Measurements from ENCODE around the gene SHISAL2A.

The SHISAL2A gene

GRCh38 chr1:52662645-52663313, 29.8 kb downstream of the SHISAL2A start:
- peak; percentile 37 to 72 for DNase-seq

DNA sequence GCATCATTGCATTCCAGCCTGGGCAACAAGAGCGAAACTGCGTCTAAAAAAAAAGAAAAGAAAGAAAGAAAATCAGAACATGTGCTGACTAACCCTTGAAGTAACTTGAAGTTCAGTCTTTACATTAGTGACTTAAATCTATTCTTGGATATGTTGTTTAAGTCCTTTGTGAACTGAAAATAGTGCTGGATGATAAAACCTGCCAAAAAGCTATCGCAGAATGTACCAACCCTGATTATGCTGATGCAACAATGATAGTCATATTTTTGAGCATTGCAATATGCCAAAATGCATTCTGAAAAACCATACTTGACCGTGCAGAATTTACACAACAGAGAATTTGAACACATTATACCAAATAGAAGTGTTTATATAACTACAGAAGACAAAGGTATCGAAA, 30.7 kb downstream of the SHISAL2A start:
- no peak for DNase-seq

- no peak for DNase-seq
These were observed 32.3 kb downstream of the SHISAL2A start for GRCh38 chr1:52665006-52665941.

DNA sequence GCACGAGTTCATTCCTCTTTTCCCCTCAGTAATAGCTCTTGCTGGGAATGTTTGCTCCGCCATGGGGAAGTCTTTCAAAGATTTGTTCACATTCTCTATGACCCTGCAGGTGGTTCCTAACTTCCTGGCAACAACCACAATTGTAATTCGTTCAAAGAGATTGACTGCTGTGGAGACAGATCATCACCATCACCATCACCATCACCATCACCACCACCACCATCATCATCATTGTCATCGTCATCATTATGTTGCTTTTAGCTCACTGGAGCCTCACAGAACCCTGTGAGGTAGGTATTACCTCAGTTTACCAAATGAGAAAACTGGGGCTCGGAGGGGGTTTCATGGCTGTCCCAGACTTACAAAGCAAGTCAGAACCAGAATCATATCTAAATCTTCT, 34.3 kb downstream of the SHISAL2A start:
- no peak for DNase-seq

- DNase-seq = no peak
These were observed 35.0 kb downstream of the SHISAL2A start for GRCh38 chr1:52667984-52668383.

DNA sequence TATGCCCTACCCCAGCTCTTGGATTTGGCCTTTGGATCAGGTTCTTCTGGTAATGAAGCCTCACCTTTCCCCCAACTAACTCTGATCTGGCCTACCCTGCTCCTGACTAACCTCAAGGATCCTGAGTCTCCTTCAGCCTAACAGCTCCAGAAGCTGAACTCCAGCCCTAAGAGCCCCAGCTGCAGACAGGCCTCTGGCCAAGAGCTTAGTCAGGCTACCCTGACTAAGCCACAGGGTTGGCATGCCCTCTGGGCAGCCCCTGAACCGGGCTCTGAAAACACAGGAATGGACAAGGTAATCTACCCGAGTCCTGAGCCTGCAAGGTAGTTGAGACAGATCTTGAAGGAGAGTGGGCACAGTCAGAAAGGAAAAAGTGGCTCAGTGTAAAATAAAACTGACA, 35.7 kb downstream of the SHISAL2A start:
- DNase-seq = no peak

- DNase-seq = no peak
These were observed 36.7 kb downstream of the SHISAL2A start for GRCh38 chr1:52669696-52670095.

GRCh38 chr1:52670604-52671003, 37.6 kb downstream of the SHISAL2A start:
- DNase-seq = no peak

DNA sequence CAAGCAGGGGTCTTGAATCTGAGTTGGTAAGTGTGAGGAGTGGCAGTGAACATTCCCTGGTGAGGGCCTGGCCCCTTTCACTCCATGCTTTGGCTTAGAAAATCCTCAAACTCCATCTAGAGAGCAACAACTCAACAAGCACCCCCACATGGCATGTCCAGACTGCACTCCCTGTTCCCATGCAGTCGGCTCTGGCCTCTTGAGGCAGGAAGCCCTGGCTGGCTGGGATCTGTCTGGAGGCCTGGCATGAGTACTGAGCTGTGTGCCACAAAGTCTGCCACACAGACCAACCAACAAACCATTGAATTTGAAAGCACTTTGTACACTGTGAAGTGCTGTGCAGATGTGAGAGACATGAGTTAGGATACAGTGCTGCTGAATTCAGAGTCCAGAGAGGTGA, 40.0 kb downstream of the SHISAL2A start:
- no peak for DNase-seq

GRCh38 chr1:52673513-52673912, 40.5 kb downstream of the SHISAL2A start:
- no peak for DNase-seq

DNA sequence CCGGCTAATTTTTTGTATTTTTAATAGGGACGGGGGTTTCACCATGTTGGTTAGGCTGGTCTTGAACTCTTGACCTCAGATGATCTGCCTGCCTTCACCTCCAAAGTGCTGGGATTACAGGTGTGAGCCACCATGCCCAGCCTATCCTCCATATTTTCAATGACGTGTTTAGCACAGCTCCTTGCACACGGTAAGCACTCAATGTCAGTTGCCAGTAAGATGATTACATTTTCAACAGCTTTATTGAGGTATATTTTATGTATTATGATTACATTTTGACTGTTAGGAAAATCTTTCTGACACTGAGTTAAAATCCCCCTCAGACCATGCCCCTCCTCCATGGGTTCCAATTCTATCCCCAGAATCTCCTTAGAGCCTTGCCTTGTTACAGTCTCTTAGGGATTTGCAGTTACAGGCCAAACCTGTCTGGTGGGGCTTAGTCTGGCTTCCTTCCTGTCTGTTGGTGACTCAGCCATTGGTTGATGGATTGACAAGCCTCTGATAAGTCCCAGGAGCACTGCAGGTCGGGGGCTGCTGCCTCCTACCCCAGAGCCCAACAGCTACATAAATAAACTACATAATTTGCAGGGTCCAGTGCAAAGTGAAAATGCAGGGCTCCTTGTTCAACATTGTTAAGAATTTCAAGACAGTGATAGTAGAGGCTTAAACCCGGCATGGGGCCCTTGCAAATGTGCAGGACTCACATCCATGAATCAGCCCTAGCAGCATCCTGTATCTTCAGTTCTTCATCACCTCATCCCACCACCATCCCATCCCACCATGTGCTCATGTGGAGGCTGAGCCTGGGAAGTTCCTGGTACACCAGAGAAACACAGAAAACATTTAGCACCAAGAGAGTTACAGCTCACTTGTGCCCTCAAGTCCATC, 41.8 kb downstream of the SHISAL2A start:
- no peak for DNase-seq

GRCh38 chr1:52676249-52676903, 43.4 kb downstream of the SHISAL2A start:
- DNase-seq = no peak

DNA sequence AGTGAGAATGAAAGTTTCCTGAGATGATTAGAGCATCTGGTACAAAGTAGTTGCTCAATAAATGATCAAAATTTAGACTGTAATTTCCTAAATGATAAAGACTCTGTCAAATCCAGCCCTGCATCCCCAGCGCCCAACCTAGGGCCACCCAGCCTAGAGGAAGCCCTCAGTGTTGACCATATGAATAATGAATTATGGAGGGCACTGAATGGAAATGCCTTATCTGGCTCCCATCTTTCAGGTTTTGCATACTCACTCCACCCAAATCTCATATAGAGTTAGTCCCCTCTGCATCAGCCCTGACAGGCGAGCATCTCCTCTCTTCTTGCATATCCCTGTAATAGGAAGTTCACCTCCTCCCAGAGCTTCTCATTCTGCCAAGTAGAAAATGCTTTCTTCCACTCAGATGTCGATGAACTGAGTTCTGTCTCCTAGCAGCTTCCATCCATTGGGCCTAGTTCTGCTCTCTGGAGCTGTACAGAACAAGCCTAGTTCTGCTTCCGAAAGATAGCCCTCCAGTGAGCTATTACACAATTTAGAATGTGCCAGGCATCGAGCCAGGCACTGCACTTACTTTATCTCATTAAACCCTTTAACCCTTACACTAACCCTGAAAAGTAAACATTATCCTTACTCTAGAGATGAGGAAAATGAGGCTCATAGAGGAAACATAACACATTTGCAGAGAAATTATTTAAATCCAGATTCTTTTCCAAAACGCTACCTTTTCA, 44.3 kb downstream of the SHISAL2A start:
- no peak for DNase-seq

GRCh38 chr1:52679048-52679447, 46.1 kb downstream of the SHISAL2A start:
- no peak for DNase-seq

- no peak for DNase-seq
These were observed 46.5 kb downstream of the SHISAL2A start for GRCh38 chr1:52679498-52679897.

- no peak for DNase-seq
These were observed 47.4 kb downstream of the SHISAL2A start for GRCh38 chr1:52680353-52680752.

GRCh38 chr1:52681136-52681535, 48.2 kb downstream of the SHISAL2A start:
- DNase-seq = no peak

DNA sequence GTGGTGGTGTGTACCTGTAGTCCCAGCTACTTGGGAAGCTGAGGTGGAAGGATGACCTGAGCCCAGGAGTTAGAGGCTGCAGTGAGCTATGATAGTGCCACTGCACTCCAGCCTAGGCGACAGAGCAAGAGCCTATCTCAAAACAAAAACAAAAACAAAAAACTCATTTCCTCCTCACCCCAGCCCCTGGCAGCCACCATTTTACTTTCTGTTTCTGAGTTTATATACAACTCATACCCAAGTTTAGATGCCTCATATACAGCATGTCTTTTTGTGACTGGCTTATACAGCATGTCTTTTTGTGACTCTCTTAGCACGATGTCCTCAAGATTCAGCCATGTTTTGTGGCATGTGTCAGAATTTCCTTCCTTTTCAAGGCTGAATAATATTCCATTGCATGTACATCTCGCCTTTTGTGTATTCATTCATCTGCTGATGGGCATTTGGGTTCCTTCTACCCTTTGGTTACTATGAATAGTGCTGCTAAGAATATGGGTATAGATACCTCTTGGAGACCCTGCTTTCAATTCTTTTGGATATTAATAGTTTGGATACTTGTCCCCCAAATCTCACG, 50.5 kb downstream of the SHISAL2A start:
- DNase-seq = no peak

- no peak for DNase-seq
These were observed 51.6 kb downstream of the SHISAL2A start for GRCh38 chr1:52684545-52684944.

GRCh38 chr1:52686261-52686751, 53.3 kb downstream of the SHISAL2A start:
- peak; percentile 42 to 51 for DNase-seq

DNA sequence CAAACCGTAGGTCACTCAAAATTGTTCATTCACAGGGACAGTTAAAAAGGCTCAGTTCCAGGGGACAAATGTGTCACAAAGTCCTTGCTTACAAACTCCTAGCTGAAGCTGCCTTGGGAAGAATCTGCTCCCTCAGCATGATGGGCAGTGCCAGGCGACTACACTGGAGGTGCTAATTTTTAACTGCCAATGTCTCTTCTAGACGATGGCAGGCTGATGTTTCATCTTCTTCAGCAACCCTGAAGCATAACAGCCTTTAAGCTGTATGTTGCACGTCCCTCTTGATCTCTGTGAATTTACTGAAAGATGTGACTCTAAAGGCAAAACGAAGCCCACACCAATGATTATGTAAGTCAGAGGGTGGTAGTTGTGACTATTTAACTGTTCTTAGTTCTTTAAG, 53.9 kb downstream of the SHISAL2A start:
- no peak for DNase-seq
